GM12872 (cell line): ENCODE data around the gene DISC1.

ENCODE experiments used
- CTCF ChIP-seq: IDR thresholded peaks from 3 replicates; pipeline ENCODE4 v1.5.1; 2011; ENCODE audit warnings: low read depth, mild to moderate bottlenecking, low read length, moderate library complexity; ENCODE audit not compliant: insufficient read depth

The DISC1 gene

GRCh38 chr1:231731268-231731667 lies 104.7 kb downstream of the DISC1 start:
- no peak for TF ChIP-seq CTCF

- no peak for TF ChIP-seq CTCF
Observed at GRCh38 chr1:231733063-231733462, 106.5 kb downstream of the DISC1 start.

GRCh38 chr1:231733672-231734071 lies 107.1 kb downstream of the DISC1 start:
- no peak for TF ChIP-seq CTCF

- TF ChIP-seq CTCF: no peak
Observed at GRCh38 chr1:231734417-231734816, 107.8 kb downstream of the DISC1 start.

- TF ChIP-seq CTCF: no peak
Observed at GRCh38 chr1:231735411-231735810, 108.8 kb downstream of the DISC1 start.

- TF ChIP-seq CTCF: no peak
Observed at GRCh38 chr1:231735941-231736340, 109.4 kb downstream of the DISC1 start.

GRCh38 chr1:231736464-231736863 lies 109.9 kb downstream of the DISC1 start:
- no peak for TF ChIP-seq CTCF

GRCh38 chr1:231738554-231738953 lies 112.0 kb downstream of the DISC1 start:
- no peak for TF ChIP-seq CTCF
